Panc1 (cell line): Measurements from ENCODE around the gene CNIH1. TPM values are rescaled to one million over a fixed set of nuclear protein-coding genes. Genes with fewer than 3 reads are reported as not detected.

Source experiments
- ATAC-seq: fragments of 200-7000 bp; cut with Tn5 transposase; 2 replicates; pipeline ENCODE4 v1.9.1; 2020; ENCODE audit warnings: mild to moderate bottlenecking, moderate library complexity
- BruUV-seq: library from RNA; stranded (reverse); fragments of 400-500 nt; replicated peaks from 2 replicates; lab custom pipeline; 2021; lab: Mats Ljungman, UMichigan
- CTCF ChIA-PET: fragments of 300-600 bp; sonication (Branson Sonifier 250); formaldehyde crosslinking; loops from one replicate; lab custom pipeline; 2022; ENCODE audit warnings: antibody characterized with exemption; lab: Charles Lee
- POLR2A ChIA-PET: fragments of 300-600 bp; sonication (Branson Sonifier 250); formaldehyde crosslinking; loops from one replicate; lab custom pipeline; 2022; ENCODE audit warnings: antibody characterized with exemption; lab: Charles Lee
- DNase-seq: peaks from one replicate; pipeline ENCODE4 v3.0.0-alpha.2; 2010; ENCODE audit warnings: low read depth, low spot score
- H3K27ac ChIP-seq: 2 replicates; pipeline ENCODE4 v1.5.1; 2011; ENCODE audit warnings: mild to moderate bottlenecking, low read length, inconsistent platforms
- H3K27me3 ChIP-seq: fragments of 200-500 bp; sonication (Bioruptor generic); 2 replicates; pipeline ENCODE4 v1.6.0; 2014; ENCODE audit warnings: low read length, inconsistent platforms; ENCODE audit not compliant: control insufficient read depth, insufficient read depth
- H3K36me3 ChIP-seq: fragments of 200-500 bp; sonication (Bioruptor generic); 2 replicates; pipeline ENCODE4 v1.5.1; 2014; ENCODE audit warnings: inconsistent platforms, mild to moderate bottlenecking, low read length, moderate library complexity; ENCODE audit not compliant: control insufficient read depth, insufficient read depth
- H3K4me1 ChIP-seq: 2 replicates; pipeline ENCODE4 v1.5.1; 2011; ENCODE audit warnings: inconsistent platforms, mild to moderate bottlenecking, low read length, moderate library complexity; ENCODE audit not compliant: control insufficient read depth, insufficient read depth
- H3K4me3 ChIP-seq, 2 experiments: 2 replicates each; pipeline ENCODE4 v1.5.1; 2011 to 2012; ENCODE audit warnings: low read depth in 2 of 2, low read length in 2 of 2, mild to moderate bottlenecking in 2 of 2, inconsistent platforms in 1 of 2, moderate library complexity in 1 of 2
- H3K9me3 ChIP-seq: fragments of 200-500 bp; sonication (Bioruptor generic); 2 replicates; pipeline ENCODE4 v1.5.1; 2014; ENCODE audit warnings: low read depth, mild to moderate bottlenecking, inconsistent platforms, low read length, moderate library complexity; ENCODE audit not compliant: control insufficient read depth, insufficient read depth
- POLR2AphosphoS5 ChIP-seq: IDR thresholded peaks from 2 replicates; pipeline ENCODE4 v1.6.1; 2012; ENCODE audit warnings: mild to moderate bottlenecking, low read depth, low read length, moderate library complexity
- REST ChIP-seq, 2 experiments: IDR thresholded peaks; 2 replicates each; pipeline ENCODE4 v1.6.1; 2011 to 2012; ENCODE audit warnings: low read depth in 2 of 2, control low read depth in 1 of 2, low read length in 1 of 2, mild to moderate bottlenecking in 1 of 2, moderate library complexity in 1 of 2; ENCODE audit not compliant: insufficient read depth in 1 of 2
- SIN3A ChIP-seq: IDR thresholded peaks from 2 replicates; pipeline ENCODE4 v1.6.1; 2012; ENCODE audit warnings: low read depth, mild to moderate bottlenecking, low read length, moderate library complexity, borderline replicate concordance; ENCODE audit not compliant: insufficient read depth
- TCF7L2 ChIP-seq: IDR thresholded peaks from 2 replicates; pipeline ENCODE4 v1.6.1; 2011; ENCODE audit warnings: mild to moderate bottlenecking, low read depth, low read length, inconsistent platforms
- in situ Hi-C: cut with HindIII; loops from 2 replicates; pipeline ENCODE4 v1.10.0; 2016; ENCODE audit warnings: low sequenced_read_pairs, low pct_unique_long_range_greater_than_20kb
- intact Hi-C: fragments of 100-400 bp; cut with micrococcal nuclease; formaldehyde crosslinking; loops from one replicate; pipeline ENCODE4 v1.10.0; 2022; ENCODE audit not compliant: unreplicated experiment
- total RNA-seq: library from RNA; stranded (reverse); gene quantifications from one replicate; pipeline ENCODE4 v1.2.1, GENCODE V29; 2021; ENCODE audit not compliant: unreplicated experiment
- TF ChIP-seq, protein P1 (sequence below): fragments of 450-650 bp; IDR thresholded peaks from 2 replicates; pipeline ENCODE4 v1.5.1; 2017; ENCODE audit warnings: mild to moderate bottlenecking

The CNIH1 gene
- total RNA-seq, 1 experiment from 2014 or later, result 83.7 TPM

- ChIA-PET CTCF (no interaction called here), POLR2A (no interaction called here)
- H3K9me3 ChIP-seq, result no peaks in the 10 kb centered on the region
- peak; percentile 30; the same call in 1 of the 2 replicates for ATAC-seq
- no peaks in the 10 kb centered on the region for H3K27me3 ChIP-seq
- intact Hi-C loops, result no loop called here
- no peak for DNase-seq
- no peaks in the 10 kb centered on the region for H3K4me1 ChIP-seq
- H3K27ac ChIP-seq, result no peak overlapping the region
- no TSS peak for BruUV-seq
- H3K36me3 ChIP-seq, result no peaks in the 10 kb centered on the region; the same call in 1 of the 2 replicates
- TF ChIP-seq REST (IDR thresholded peaks at IDR 0.05; ENCODE audit: insufficient read depth in 1 of 2, low read depth in 2 of 2, low read length in 1 of 2) (no peak), SIN3A (no peak), POLR2AphosphoS5 (no peak), TCF7L2 (no peak)
- TF ChIP-seq, protein P1, sequence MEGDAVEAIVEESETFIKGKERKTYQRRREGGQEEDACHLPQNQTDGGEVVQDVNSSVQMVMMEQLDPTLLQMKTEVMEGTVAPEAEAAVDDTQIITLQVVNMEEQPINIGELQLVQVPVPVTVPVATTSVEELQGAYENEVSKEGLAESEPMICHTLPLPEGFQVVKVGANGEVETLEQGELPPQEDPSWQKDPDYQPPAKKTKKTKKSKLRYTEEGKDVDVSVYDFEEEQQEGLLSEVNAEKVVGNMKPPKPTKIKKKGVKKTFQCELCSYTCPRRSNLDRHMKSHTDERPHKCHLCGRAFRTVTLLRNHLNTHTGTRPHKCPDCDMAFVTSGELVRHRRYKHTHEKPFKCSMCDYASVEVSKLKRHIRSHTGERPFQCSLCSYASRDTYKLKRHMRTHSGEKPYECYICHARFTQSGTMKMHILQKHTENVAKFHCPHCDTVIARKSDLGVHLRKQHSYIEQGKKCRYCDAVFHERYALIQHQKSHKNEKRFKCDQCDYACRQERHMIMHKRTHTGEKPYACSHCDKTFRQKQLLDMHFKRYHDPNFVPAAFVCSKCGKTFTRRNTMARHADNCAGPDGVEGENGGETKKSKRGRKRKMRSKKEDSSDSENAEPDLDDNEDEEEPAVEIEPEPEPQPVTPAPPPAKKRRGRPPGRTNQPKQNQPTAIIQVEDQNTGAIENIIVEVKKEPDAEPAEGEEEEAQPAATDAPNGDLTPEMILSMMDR, result no peak
- H3K4me3 ChIP-seq, result no peak overlapping the region
- in situ Hi-C loops, result no loop called here
Measured at GRCh38 chr14:54470701-54471100, 29.5 kb upstream of the CNIH1 start.

DNA sequence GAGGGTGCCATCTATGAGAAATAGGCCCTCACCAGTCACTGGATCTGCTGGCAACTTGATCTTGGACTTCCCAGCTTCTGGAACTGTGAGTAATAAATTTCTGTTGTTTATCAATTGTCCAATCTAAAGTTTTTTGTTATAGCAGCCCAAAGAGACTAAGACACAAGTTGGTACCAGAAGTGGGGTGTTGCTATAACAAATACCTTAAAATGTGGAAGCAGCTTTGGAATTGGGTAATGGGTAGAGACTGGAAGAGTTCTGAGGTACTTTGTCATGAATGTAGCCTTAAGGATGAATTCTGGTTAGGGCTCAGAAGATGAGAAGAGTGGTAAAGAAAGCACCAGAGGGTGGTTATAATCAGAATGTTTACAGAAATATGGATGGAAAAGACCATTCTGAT, 26.1 kb upstream of the CNIH1 start:
- ChIA-PET POLR2A (no interaction called here), CTCF (no interaction called here)
- ATAC-seq (no peak), DNase-seq (no peak)
- BruUV-seq, result no TSS peak
- no peaks in the 10 kb centered on the region for H3K27me3 ChIP-seq
- in situ Hi-C loops (no loop called here), intact Hi-C loops (no loop called here)
- H3K4me1 ChIP-seq, result no peaks in the 10 kb centered on the region
- no peaks in the 10 kb centered on the region for H3K36me3 ChIP-seq
- TF ChIP-seq REST (IDR thresholded peaks at IDR 0.05; ENCODE audit: insufficient read depth in 1 of 2, low read depth in 2 of 2, low read length in 1 of 2) (no peak), SIN3A (no peak), TCF7L2 (no peak), POLR2AphosphoS5 (no peak)
- TF ChIP-seq, protein P1, result no peak
- H3K27ac ChIP-seq, result no peak overlapping the region
- H3K9me3 ChIP-seq, result no peaks in the 10 kb centered on the region
- H3K4me3 ChIP-seq, result no peak overlapping the region
